HEK293T (cell line): ENCODE results near the gene ANXA3.

Experiments used
- BHLHE40 ChIP-seq: fragments of 450-650 bp; IDR thresholded peaks from 2 replicates; pipeline ENCODE4 v1.6.1; 2016; ENCODE audit warnings: mild to moderate bottlenecking, moderate library complexity, borderline replicate concordance
- FOXA1 ChIP-seq: fragments of 450-650 bp; IDR thresholded peaks from 2 replicates; pipeline ENCODE4 v1.6.1; 2016; ENCODE audit warnings: mild to moderate bottlenecking
- HDGF ChIP-seq: fragments of 450-650 bp; IDR thresholded peaks from 2 replicates; pipeline ENCODE4 v1.6.1; 2017; ENCODE audit warnings: antibody characterized with exemption, borderline replicate concordance
- LEF1 ChIP-seq: fragments of 450-650 bp; IDR thresholded peaks from 2 replicates; pipeline ENCODE4 v1.6.1; 2017; ENCODE audit warnings: mild to moderate bottlenecking, borderline replicate concordance
- NFRKB ChIP-seq: fragments of 450-650 bp; IDR thresholded peaks from 2 replicates; pipeline ENCODE4 v1.6.1; 2016; ENCODE audit warnings: mild to moderate bottlenecking, moderate library complexity
- PKNOX1 ChIP-seq: fragments of 450-650 bp; IDR thresholded peaks from 2 replicates; pipeline ENCODE4 v1.6.1; 2016
- SP1 ChIP-seq: fragments of 450-650 bp; IDR thresholded peaks from 2 replicates; pipeline ENCODE4 v1.6.1; 2017
- SUZ12 ChIP-seq: fragments of 450-650 bp; IDR thresholded peaks from 2 replicates; pipeline ENCODE4 v1.6.1; 2016; ENCODE audit warnings: mild to moderate bottlenecking
- TARDBP ChIP-seq: fragments of 450-650 bp; IDR thresholded peaks from 2 replicates; pipeline ENCODE4 v1.6.1; 2016

- TF ChIP-seq LEF1 (no peak), FOXA1 (no peak), HDGF (no peak), SP1 (no peak), NFRKB (no peak), TARDBP (no peak), PKNOX1 (no peak), BHLHE40 (no peak), SUZ12 (no peak)
These were observed 8.0 kb upstream of the ANXA3 start for GRCh38 chr4:78543424-78544125.
